ENCODE data around the gene OR6F1.

GRCh38 chr1:247741756-247742155 is 25.3 kb upstream of the OR6F1 start:
- TF ChIP-seq RELA (CRISPR knock-in tag; IDR thresholded peaks at IDR 0.05; ENCODE audit: borderline replicate concordance) (no peak), ESRRA (CRISPR knock-in tag; IDR thresholded peaks at IDR 0.05; ENCODE audit: borderline replicate concordance) (no peak), ERG (CRISPR knock-in tag; IDR thresholded peaks at IDR 0.05) (no peak), CTCF (IDR thresholded peaks at IDR 0.05) (no peak), USF2 (CRISPR knock-in tag; IDR thresholded peaks at IDR 0.05) (no peak), ZNF232 (CRISPR knock-in tag; IDR thresholded peaks at IDR 0.05) (no peak), ZNF121 (CRISPR knock-in tag; IDR thresholded peaks at IDR 0.05) (no peak), RORB (CRISPR knock-in tag; IDR thresholded peaks at IDR 0.05) (no peak), CREB1 (CRISPR knock-in tag; IDR thresholded peaks at IDR 0.05) (no peak), E2F1 (CRISPR knock-in tag; IDR thresholded peaks at IDR 0.05) (no peak)

Data from WTC11 (cell line).